ENCODE data around the gene SRRM4. TPM values are rescaled to one million over a fixed set of nuclear protein-coding genes. Genes with fewer than 3 reads are reported as not detected.

Gene SRRM4
- polyA plus RNA-seq, 1 donor (not counting 4 experiments of a cell fraction or from before 2014, with no cell fraction given) = not detected

DNA sequence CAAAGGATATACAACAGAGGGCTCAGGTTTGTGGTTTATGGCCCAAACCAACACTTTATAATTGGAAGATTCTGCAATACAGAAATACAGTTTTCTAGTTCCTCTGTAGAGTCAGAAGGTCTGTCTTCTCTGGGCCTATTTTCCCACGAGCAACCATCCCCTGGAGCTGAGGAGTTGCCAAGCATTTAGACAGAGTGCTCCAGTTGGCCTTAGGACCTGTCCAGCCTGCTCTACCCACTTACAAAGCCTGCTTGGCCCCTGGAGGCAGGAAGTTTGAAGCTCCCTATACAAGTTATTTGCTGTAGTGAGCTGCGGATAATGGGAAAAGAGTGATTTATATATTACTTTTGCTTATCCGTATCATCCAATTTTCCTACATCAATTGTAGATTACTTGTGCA, 136.6 kb downstream of the SRRM4 start:
- DNase-seq (ENCODE audit: low read depth, low spot score) = no peak
- dilution Hi-C loops (cut with MboI; ENCODE audit: extremely low pct_ligation_motif_present, low sequenced_read_pairs) = no loop called here
- no peak for FAIRE-seq

DNA sequence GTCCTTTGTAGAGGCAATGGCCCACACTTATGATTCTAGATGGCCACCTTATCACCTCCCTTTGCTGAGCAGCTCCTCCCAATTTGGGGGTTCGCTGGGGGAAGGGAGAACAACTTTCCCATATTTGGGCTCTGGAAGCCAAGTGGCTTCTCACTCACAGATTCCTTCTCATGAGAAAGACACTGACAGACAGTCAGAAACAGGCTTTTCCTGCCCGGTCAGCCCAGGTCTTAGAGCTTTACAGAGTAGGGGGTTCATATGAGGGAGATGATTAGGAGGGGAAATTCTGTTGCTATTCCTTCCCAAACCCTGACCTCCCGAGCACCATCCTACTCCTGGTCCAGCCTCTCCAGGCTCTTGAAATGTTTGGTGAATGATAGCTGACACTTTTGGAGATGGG, 137.3 kb downstream of the SRRM4 start:
- Histone ChIP-seq H3K79me2 (ENCODE audit: control insufficient read depth, insufficient read depth, low read length) (no peaks in the 10 kb centered on the region), H3K9me3 (ENCODE audit: control insufficient read depth, low read depth, low read length) (no peaks in the 10 kb centered on the region), H2AFZ (ENCODE audit: control insufficient read depth, low read length) (no peak overlapping the region), H3K27ac (ENCODE audit: control insufficient read depth, insufficient read depth, low read length) (no peak overlapping the region), H3K4me1 (ENCODE audit: control insufficient read depth, extremely low read depth, insufficient read depth, low read length) (no peaks in the 10 kb centered on the region), H3K36me3 (ENCODE audit: control insufficient read depth in 2 of 2, extremely low read depth in 1 of 2, insufficient read depth in 2 of 2, low read length in 2 of 2) (no peaks in the 10 kb centered on the region), H3K4me3 (ENCODE audit: control insufficient read depth in 2 of 3, extremely low read depth in 1 of 3, insufficient read depth in 2 of 3, low read depth in 1 of 3, low read length in 3 of 3) (no peak overlapping the region), H3K27me3 (ENCODE audit: control insufficient read depth, extremely low read depth, insufficient read depth, low read length) (no peaks in the 10 kb centered on the region), H3K4me2 (ENCODE audit: control insufficient read depth, extremely low read depth, insufficient read depth, low read depth, low read length) (no peak overlapping the region), H3K9ac (ENCODE audit: control insufficient read depth, extremely low read depth, insufficient read depth, low read length) (no peak overlapping the region), H4K20me1 (ENCODE audit: control insufficient read depth, extremely low read depth, insufficient read depth, low read length) (no peaks in the 10 kb centered on the region), H3K9me1 (ENCODE audit: control insufficient read depth, extremely low read depth, insufficient read depth, low read length) (no peaks in the 10 kb centered on the region)
- FAIRE-seq (no peak), DNase-seq (ENCODE audit: low read depth, low spot score) (no peak)
- dilution Hi-C loops (cut with MboI; ENCODE audit: extremely low pct_ligation_motif_present, low sequenced_read_pairs) = no loop called here
- TF ChIP-seq EZH2 (IDR thresholded peaks at IDR 0.05; ENCODE audit: low read length) = no peak
- TF ChIP-seq, protein P1, sequence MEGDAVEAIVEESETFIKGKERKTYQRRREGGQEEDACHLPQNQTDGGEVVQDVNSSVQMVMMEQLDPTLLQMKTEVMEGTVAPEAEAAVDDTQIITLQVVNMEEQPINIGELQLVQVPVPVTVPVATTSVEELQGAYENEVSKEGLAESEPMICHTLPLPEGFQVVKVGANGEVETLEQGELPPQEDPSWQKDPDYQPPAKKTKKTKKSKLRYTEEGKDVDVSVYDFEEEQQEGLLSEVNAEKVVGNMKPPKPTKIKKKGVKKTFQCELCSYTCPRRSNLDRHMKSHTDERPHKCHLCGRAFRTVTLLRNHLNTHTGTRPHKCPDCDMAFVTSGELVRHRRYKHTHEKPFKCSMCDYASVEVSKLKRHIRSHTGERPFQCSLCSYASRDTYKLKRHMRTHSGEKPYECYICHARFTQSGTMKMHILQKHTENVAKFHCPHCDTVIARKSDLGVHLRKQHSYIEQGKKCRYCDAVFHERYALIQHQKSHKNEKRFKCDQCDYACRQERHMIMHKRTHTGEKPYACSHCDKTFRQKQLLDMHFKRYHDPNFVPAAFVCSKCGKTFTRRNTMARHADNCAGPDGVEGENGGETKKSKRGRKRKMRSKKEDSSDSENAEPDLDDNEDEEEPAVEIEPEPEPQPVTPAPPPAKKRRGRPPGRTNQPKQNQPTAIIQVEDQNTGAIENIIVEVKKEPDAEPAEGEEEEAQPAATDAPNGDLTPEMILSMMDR (optimal IDR thresholded peaks at IDR 0.05 in 1 of 3, IDR thresholded peaks at IDR 0.05 in 1 of 3, conservative IDR thresholded peaks at IDR 0.05 in 1 of 3; ENCODE audit: extremely low read depth in 1 of 3, insufficient read depth in 2 of 3, low read length in 3 of 3) = no peak

More for the DNA sequence above, 136.6 kb downstream of the SRRM4 start:
- H3K4me2 ChIP-seq (ENCODE audit: control insufficient read depth, extremely low read depth, insufficient read depth, low read depth, low read length) = no peak overlapping the region
- no peak overlapping the region for H3K9ac ChIP-seq (ENCODE audit: control insufficient read depth, extremely low read depth, insufficient read depth, low read length)
- H3K4me3 ChIP-seq (ENCODE audit: control insufficient read depth in 2 of 3, extremely low read depth in 1 of 3, insufficient read depth in 2 of 3, low read depth in 1 of 3, low read length in 3 of 3) = no peak overlapping the region
- H3K4me1 ChIP-seq (ENCODE audit: control insufficient read depth, extremely low read depth, insufficient read depth, low read length) = no peaks in the 10 kb centered on the region
- no peaks in the 10 kb centered on the region for H3K79me2 ChIP-seq (ENCODE audit: control insufficient read depth, insufficient read depth, low read length)
- no peak overlapping the region for H3K27ac ChIP-seq (ENCODE audit: control insufficient read depth, insufficient read depth, low read length)
- H2AFZ ChIP-seq (ENCODE audit: control insufficient read depth, low read length) = no peak overlapping the region
- no peaks in the 10 kb centered on the region for H3K27me3 ChIP-seq (ENCODE audit: control insufficient read depth, extremely low read depth, insufficient read depth, low read length)
- no peaks in the 10 kb centered on the region for H3K9me1 ChIP-seq (ENCODE audit: control insufficient read depth, extremely low read depth, insufficient read depth, low read length)
- H4K20me1 ChIP-seq (ENCODE audit: control insufficient read depth, extremely low read depth, insufficient read depth, low read length) = no peaks in the 10 kb centered on the region
- H3K9me3 ChIP-seq (ENCODE audit: control insufficient read depth, low read depth, low read length) = no peaks in the 10 kb centered on the region
- no peaks in the 10 kb centered on the region for H3K36me3 ChIP-seq (ENCODE audit: control insufficient read depth in 2 of 2, extremely low read depth in 1 of 2, insufficient read depth in 2 of 2, low read length in 2 of 2)
- no peak for TF ChIP-seq EZH2 (IDR thresholded peaks at IDR 0.05; ENCODE audit: low read length)
- TF ChIP-seq, protein P1 (optimal IDR thresholded peaks at IDR 0.05 in 1 of 3, IDR thresholded peaks at IDR 0.05 in 1 of 3, conservative IDR thresholded peaks at IDR 0.05 in 1 of 3; ENCODE audit: extremely low read depth in 1 of 3, insufficient read depth in 2 of 3, low read length in 3 of 3) = no peak

All from keratinocyte (primary cell).